MCF 10A (cell line): Measurements from ENCODE around the gene CEMP1. TPM values are rescaled to one million over a fixed set of nuclear protein-coding genes. Genes with fewer than 3 reads are reported as not detected.
A peak's percentile ranks its signal among the peaks of the same experiment; 100 is the strongest.

ENCODE experiments used
- BruUV-seq: library from RNA; stranded (reverse); fragments of 400-500 nt; replicated peaks from 2 replicates; lab custom pipeline; 2021; lab: Mats Ljungman, UMichigan
- CTCF ChIA-PET: fragments of 300-600 bp; sonication (Branson Sonifier 250); formaldehyde crosslinking; extraction: SDS; loops from one replicate; lab custom pipeline; 2021; ENCODE audit warnings: antibody characterized with exemption, inconsistent platforms; lab: Yijun Ruan, JAX
- POLR2A ChIA-PET: fragments of 300-600, 350-650 bp; sonication (Branson Sonifier 250); formaldehyde crosslinking; extraction: SDS; loops from one replicate; lab custom pipeline; 2020; ENCODE audit warnings: antibody characterized with exemption, inconsistent platforms; lab: Yijun Ruan, JAX
- DNase-seq: peaks from one replicate; pipeline ENCODE4 v3.0.0-alpha.2; 2018; ENCODE audit not compliant: unreplicated experiment
- H3K27ac Mint-ChIP-seq: one replicate; pipeline ENCODE4 v1.8.0; 2022; ENCODE audit warnings: mild to moderate bottlenecking, low read depth, mixed read lengths; ENCODE audit not compliant: unreplicated experiment
- H3K27me3 Mint-ChIP-seq: one replicate; pipeline ENCODE4 v1.8.0; 2022; ENCODE audit warnings: mixed read lengths; ENCODE audit not compliant: insufficient read depth, unreplicated experiment
- H3K36me3 Mint-ChIP-seq: one replicate; pipeline ENCODE4 v1.8.0; 2022; ENCODE audit warnings: mild to moderate bottlenecking, moderate library complexity, mixed read lengths; ENCODE audit not compliant: insufficient read depth, unreplicated experiment
- H3K4me1 Mint-ChIP-seq: one replicate; pipeline ENCODE4 v1.8.0; 2022; ENCODE audit warnings: mixed read lengths; ENCODE audit not compliant: insufficient read depth, unreplicated experiment
- H3K4me3 Mint-ChIP-seq: one replicate; pipeline ENCODE4 v1.8.0; 2022; ENCODE audit warnings: mild to moderate bottlenecking, moderate library complexity, mixed read lengths; ENCODE audit not compliant: unreplicated experiment
- H3K9me3 Mint-ChIP-seq: one replicate; pipeline ENCODE4 v1.8.0; 2022; ENCODE audit warnings: mixed read lengths; ENCODE audit not compliant: unreplicated experiment
- intact Hi-C: fragments of 100-400 bp; cut with micrococcal nuclease; formaldehyde crosslinking; loops from 2 replicates; pipeline ENCODE4 v1.14.1; 2022
- total RNA-seq: library from RNA; stranded (reverse); gene quantifications from 2 replicates; pipeline ENCODE4 v1.2.3, GENCODE V29; 2022
- TF ChIP-seq, protein P1 (sequence below): fragments of 200-600 bp; IDR thresholded peaks from one replicate; pipeline ENCODE4 v1.8.0; 2022; ENCODE audit warnings: antibody characterized with exemption, mild to moderate bottlenecking; ENCODE audit not compliant: unreplicated experiment

Gene CEMP1
- total RNA-seq, 1 experiment from 2014 or later = not detected

- Mint-ChIP-seq H3K9me3 (no peaks in the 10 kb centered on the region), H3K27ac (peak within 1 kb of the TSS; percentile 94), H3K36me3 (peaks cover 18% of the 10 kb centered on the region), H3K27me3 (no peaks in the 10 kb centered on the region), H3K4me3 (peak within 1 kb of the TSS; percentile 87), H3K4me1 (peaks cover 29% of the 10 kb centered on the region)
- intact Hi-C loops = loop anchor here (2.0 kb wide), 1 partner anchor 39 kb away; the partner anchor contains the start of gene TBC1D24
- DNase-seq = peak; percentile 88
- TSS peak; percentile 24 for BruUV-seq
- ChIA-PET CTCF (interaction anchor here (0.6 kb wide), 1 partner anchor 12 kb away, joined by 6 read pairs; no protein-coding TSS in a partner anchor), POLR2A (interaction anchor here (0.5 to 4.0 kb wide), 14 partner anchors 12 to 549 kb away, joined by 3 to 57 read pairs (median 3); partner anchors contain the start of genes CEMP1, ECI1, PDPK1 and RPS2)
- TF ChIP-seq, protein P1, sequence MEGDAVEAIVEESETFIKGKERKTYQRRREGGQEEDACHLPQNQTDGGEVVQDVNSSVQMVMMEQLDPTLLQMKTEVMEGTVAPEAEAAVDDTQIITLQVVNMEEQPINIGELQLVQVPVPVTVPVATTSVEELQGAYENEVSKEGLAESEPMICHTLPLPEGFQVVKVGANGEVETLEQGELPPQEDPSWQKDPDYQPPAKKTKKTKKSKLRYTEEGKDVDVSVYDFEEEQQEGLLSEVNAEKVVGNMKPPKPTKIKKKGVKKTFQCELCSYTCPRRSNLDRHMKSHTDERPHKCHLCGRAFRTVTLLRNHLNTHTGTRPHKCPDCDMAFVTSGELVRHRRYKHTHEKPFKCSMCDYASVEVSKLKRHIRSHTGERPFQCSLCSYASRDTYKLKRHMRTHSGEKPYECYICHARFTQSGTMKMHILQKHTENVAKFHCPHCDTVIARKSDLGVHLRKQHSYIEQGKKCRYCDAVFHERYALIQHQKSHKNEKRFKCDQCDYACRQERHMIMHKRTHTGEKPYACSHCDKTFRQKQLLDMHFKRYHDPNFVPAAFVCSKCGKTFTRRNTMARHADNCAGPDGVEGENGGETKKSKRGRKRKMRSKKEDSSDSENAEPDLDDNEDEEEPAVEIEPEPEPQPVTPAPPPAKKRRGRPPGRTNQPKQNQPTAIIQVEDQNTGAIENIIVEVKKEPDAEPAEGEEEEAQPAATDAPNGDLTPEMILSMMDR = no peak
Measured at GRCh38 chr16:2513405-2514332, 17.5 kb downstream of the CEMP1 start, which contains the start of gene ATP6V0C. TSS of gene ATP6V0C (plus strand) at chr16:2513952. CDS start at chr16:2514104, 152 bp downstream.

GRCh38 chr16:2512735-2513404 lies 18.3 kb downstream of the CEMP1 start:
- Mint-ChIP-seq H3K4me1 (peaks cover 29% of the 10 kb centered on the region), H3K9me3 (no peaks in the 10 kb centered on the region), H3K36me3 (peaks cover 18% of the 10 kb centered on the region), H3K27me3 (no peaks in the 10 kb centered on the region), H3K4me3 (peak overlapping the region; percentile 87), H3K27ac (peak overlapping the region; percentile 94)
- intact Hi-C loops = no loop called here
- CTCF ChIA-PET = interaction anchor here (0.6 to 1.5 kb wide), 2 partner anchors 11 to 68 kb away, joined by 3 read pairs; no protein-coding TSS in a partner anchor
- no TSS peak for BruUV-seq
- TF ChIP-seq, protein P1 = no peak
- no peak for DNase-seq
- POLR2A ChIA-PET = interaction anchor here (0.6 to 4.0 kb wide), 8 partner anchors 12 to 509 kb away, joined by 3 to 57 read pairs (median 3); partner anchors contain the start of genes CEMP1, ECI1 and PDPK1

- H3K27ac Mint-ChIP-seq = peak overlapping the region; percentile 94
- no peaks in the 10 kb centered on the region for H3K9me3 Mint-ChIP-seq
- POLR2A ChIA-PET = interaction anchor here (0.9 kb wide), 1 partner anchor 297 kb away, joined by 3 read pairs; the partner anchor contains the start of gene PGP
- TF ChIP-seq, protein P1 = no peak
- peaks cover 23% of the 10 kb centered on the region for H3K4me1 Mint-ChIP-seq
- CTCF ChIA-PET = interaction anchor here (0.5 to 1.5 kb wide), 2 partner anchors 10 to 347 kb away, joined by 3 read pairs; no protein-coding TSS in a partner anchor
- H3K36me3 Mint-ChIP-seq = peaks cover 17% of the 10 kb centered on the region
- no TSS peak for BruUV-seq
- DNase-seq = no peak
- no peaks in the 10 kb centered on the region for H3K27me3 Mint-ChIP-seq
- intact Hi-C loops = no loop called here
- peak overlapping the region; percentile 87 for H3K4me3 Mint-ChIP-seq
Measured at GRCh38 chr16:2511996-2512734, 19.0 kb downstream of the CEMP1 start.
